CD14-positive monocyte (primary cell): Measurements from ENCODE around the gene APOL5. TPM values are rescaled to one million over a fixed set of nuclear protein-coding genes. Genes with fewer than 3 reads are reported as not detected.

Source experiments
- DNase-seq, 3 donors: peaks; one replicate each; pipeline ENCODE4 v3.0.0-alpha.2; 2011 to 2022
- H2AFZ ChIP-seq: 2 replicates; pipeline ENCODE4 v1.6.0; 2012; ENCODE audit warnings: mild to moderate bottlenecking, low read depth, low read length, inconsistent platforms; ENCODE audit not compliant: insufficient read depth, poor library complexity, severe bottlenecking
- H3K27ac ChIP-seq, 2 donors: 1 replicate in 1 of 2; 2 replicates in 1 of 2; pipeline ENCODE4 v1.5.1; 2012 to 2013; ENCODE audit warnings: low read length in 2 of 2, control low read depth in 1 of 2, inconsistent platforms in 1 of 2, low read depth in 1 of 2, mild to moderate bottlenecking in 1 of 2
- H3K27me3 ChIP-seq, 2 donors: one replicate each; pipeline versions ENCODE4 v1.6.0 to v1.6.1; 2011 to 2013; ENCODE audit warnings: low read length in 2 of 2; ENCODE audit not compliant: control insufficient read depth in 2 of 2, insufficient read depth in 2 of 2
- H3K36me3 ChIP-seq, 2 donors: replicated peaks in 1 of 2; 1 replicate in 1 of 2; 2 replicates in 1 of 2; pipeline versions ENCODE4 v1.5.1 to v1.6.1; 2012 to 2013; ENCODE audit warnings: low read length in 2 of 2, control low read depth in 1 of 2, inconsistent platforms in 1 of 2, mild to moderate bottlenecking in 1 of 2; ENCODE audit not compliant: insufficient read depth in 2 of 2, control insufficient read depth in 1 of 2
- H3K4me1 ChIP-seq, 2 donors: 1 replicate in 1 of 2; 2 replicates in 1 of 2; pipeline versions ENCODE4 v1.5.1 to v1.6.1; 2012 to 2013; ENCODE audit warnings: low read length in 2 of 2, control low read depth in 1 of 2, inconsistent platforms in 1 of 2, mild to moderate bottlenecking in 1 of 2, moderate library complexity in 1 of 2; ENCODE audit not compliant: insufficient read depth in 2 of 2, control insufficient read depth in 1 of 2
- H3K4me2 ChIP-seq: replicated peaks from 2 replicates; pipeline ENCODE3; 2012; ENCODE audit warnings: low read length, moderate library complexity, mild to moderate bottlenecking; ENCODE audit not compliant: poor library complexity, severe bottlenecking; ENCODE audit errors: extremely low read depth
- H3K4me3 ChIP-seq, 3 experiments: fragments of 200-600 bp in 1 of 3; sonication (generic) in 1 of 3; replicated peaks in 1 of 3; 1 replicate in 2 of 3; 2 replicates in 1 of 3; pipeline ENCODE4 v1.5.1; 2011 to 2013; ENCODE audit warnings: low read length in 3 of 3, mild to moderate bottlenecking in 3 of 3, control low read depth in 2 of 3, low read depth in 2 of 3, inconsistent platforms in 1 of 3, moderate library complexity in 1 of 3
- H3K79me2 ChIP-seq: 2 replicates; pipeline ENCODE4 v1.6.0; 2012; ENCODE audit warnings: mild to moderate bottlenecking, control low read depth, inconsistent platforms, low read length, moderate library complexity; ENCODE audit not compliant: insufficient read depth
- H3K9ac ChIP-seq: 2 replicates; pipeline ENCODE4 v1.6.0; 2017; ENCODE audit warnings: low read length, mild to moderate bottlenecking; ENCODE audit not compliant: insufficient read depth, poor library complexity, severe bottlenecking
- H3K9me3 ChIP-seq, 2 donors: replicated peaks in 1 of 2; 1 replicate in 1 of 2; 2 replicates in 1 of 2; pipeline versions ENCODE4 v1.5.1 to v1.6.1; 2012 to 2013; ENCODE audit warnings: low read length in 2 of 2, control low read depth in 1 of 2; ENCODE audit not compliant: control insufficient read depth in 1 of 2, insufficient read depth in 1 of 2
- H4K20me1 ChIP-seq: 2 replicates; pipeline ENCODE4 v1.6.0; 2012; ENCODE audit warnings: mild to moderate bottlenecking, low read length, control low read depth, moderate library complexity; ENCODE audit not compliant: insufficient read depth
- H3K27ac Mint-ChIP-seq, 7 donors: one replicate each; pipeline ENCODE4 v1.8.0; 2020; ENCODE audit warnings: mild to moderate bottlenecking in 7 of 7, mixed read lengths in 7 of 7, moderate library complexity in 6 of 7, inconsistent platforms in 2 of 7
- H3K27me3 Mint-ChIP-seq, 3 donors: one replicate each; pipeline ENCODE4 v1.8.0; 2021 to 2022; ENCODE audit warnings: low read depth in 3 of 3, mild to moderate bottlenecking in 3 of 3, mixed read lengths in 3 of 3, moderate library complexity in 3 of 3, inconsistent platforms in 1 of 3
- H3K36me3 Mint-ChIP-seq, 2 donors: one replicate each; pipeline ENCODE4 v1.8.0; 2020; ENCODE audit warnings: mixed read lengths in 2 of 2, inconsistent platforms in 1 of 2, mild to moderate bottlenecking in 1 of 2
- H3K4me1 Mint-ChIP-seq: one replicate; pipeline ENCODE4 v1.8.0; 2020; ENCODE audit warnings: mild to moderate bottlenecking, mixed read lengths
- H3K4me3 Mint-ChIP-seq, 2 donors: one replicate each; pipeline ENCODE4 v1.8.0; 2020; ENCODE audit warnings: mild to moderate bottlenecking in 2 of 2, mixed read lengths in 2 of 2, moderate library complexity in 1 of 2
- H3K9me3 Mint-ChIP-seq, 7 donors: one replicate each; pipeline ENCODE4 v1.8.0; 2020 to 2022; ENCODE audit warnings: mixed read lengths in 7 of 7, mild to moderate bottlenecking in 6 of 7, moderate library complexity in 6 of 7, inconsistent platforms in 2 of 7
- WGBS: methylation state at CpG from one replicate; pipeline ENCODE4 v1.1.5; 2013; ENCODE audit warnings: missing lambda C conversion rate; ENCODE audit not compliant: insufficient coverage; 5-methylcytosine and 5-hydroxymethylcytosine counted together
- intact Hi-C, 2 donors: fragments of 100-400 bp; cut with micrococcal nuclease; formaldehyde crosslinking; loops; one replicate each; pipeline versions ENCODE4 v1.15.0 to v1.15.1; 2023
- polyA plus RNA-seq, 3 donors: library from polyadenylated mRNA; depleted of rRNA in 1 of 3; unstranded in 2 of 3; stranded (reverse) in 1 of 3; fragments of 300-500 nt in 2 of 3; fragments of >200 nt in 1 of 3; fragmentation: Illumina TruSeq in 2 of 3; gene quantifications; 1 replicate in 2 of 3; 2 replicates in 1 of 3; pipeline ENCODE4 v1.2.3, GENCODE V29; 2012 to 2021
- TF ChIP-seq, protein P1 (sequence below): fragments of 200-600 bp; IDR thresholded peaks from one replicate; pipeline ENCODE4 v1.8.0; 2022; ENCODE audit warnings: antibody characterized with exemption, mild to moderate bottlenecking

The APOL5 gene
- polyA plus RNA-seq, 3 donors: not detected

GRCh38 chr22:35703861-35704584 is 13.6 kb upstream of the APOL5 start:
- Histone ChIP-seq H3K4me2 (no peak overlapping the region), H3K9ac (no peak overlapping the region), H3K36me3 (no peaks in the 10 kb centered on the region), H3K27ac (no peak overlapping the region), H3K9me3 (no peaks in the 10 kb centered on the region), H2AFZ (no peak overlapping the region), H4K20me1 (no peaks in the 10 kb centered on the region), H3K4me3 (no peak overlapping the region), H3K27me3 (no peaks in the 10 kb centered on the region), H3K79me2 (no peaks in the 10 kb centered on the region), H3K4me1 (no peaks in the 10 kb centered on the region)
- 98% methylated on average over 4 of the region's 7 CpGs for WGBS
- Mint-ChIP-seq H3K9me3 (peaks cover 0 to 6% (median 0%) of the 10 kb centered on the region in 7 donors), H3K27me3 (peaks cover 0 to 2% (median 0%) of the 10 kb centered on the region in 3 donors), H3K4me1 (no peaks in the 10 kb centered on the region), H3K27ac (peak overlapping the region in 1 of 7 donors; percentile 36), H3K4me3 (no peak overlapping the region), H3K36me3 (no peaks in the 10 kb centered on the region)
- intact Hi-C loops: no loop called here
- DNase-seq: no peak
- TF ChIP-seq, protein P1, sequence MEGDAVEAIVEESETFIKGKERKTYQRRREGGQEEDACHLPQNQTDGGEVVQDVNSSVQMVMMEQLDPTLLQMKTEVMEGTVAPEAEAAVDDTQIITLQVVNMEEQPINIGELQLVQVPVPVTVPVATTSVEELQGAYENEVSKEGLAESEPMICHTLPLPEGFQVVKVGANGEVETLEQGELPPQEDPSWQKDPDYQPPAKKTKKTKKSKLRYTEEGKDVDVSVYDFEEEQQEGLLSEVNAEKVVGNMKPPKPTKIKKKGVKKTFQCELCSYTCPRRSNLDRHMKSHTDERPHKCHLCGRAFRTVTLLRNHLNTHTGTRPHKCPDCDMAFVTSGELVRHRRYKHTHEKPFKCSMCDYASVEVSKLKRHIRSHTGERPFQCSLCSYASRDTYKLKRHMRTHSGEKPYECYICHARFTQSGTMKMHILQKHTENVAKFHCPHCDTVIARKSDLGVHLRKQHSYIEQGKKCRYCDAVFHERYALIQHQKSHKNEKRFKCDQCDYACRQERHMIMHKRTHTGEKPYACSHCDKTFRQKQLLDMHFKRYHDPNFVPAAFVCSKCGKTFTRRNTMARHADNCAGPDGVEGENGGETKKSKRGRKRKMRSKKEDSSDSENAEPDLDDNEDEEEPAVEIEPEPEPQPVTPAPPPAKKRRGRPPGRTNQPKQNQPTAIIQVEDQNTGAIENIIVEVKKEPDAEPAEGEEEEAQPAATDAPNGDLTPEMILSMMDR: no peak

GRCh38 chr22:35705141-35705540 is 12.5 kb upstream of the APOL5 start:
- Histone ChIP-seq H3K27me3 (no peaks in the 10 kb centered on the region), H3K27ac (no peak overlapping the region), H3K4me2 (no peak overlapping the region), H2AFZ (no peak overlapping the region), H3K79me2 (no peaks in the 10 kb centered on the region), H3K9ac (no peak overlapping the region), H3K4me3 (no peak overlapping the region), H3K4me1 (no peaks in the 10 kb centered on the region), H4K20me1 (no peaks in the 10 kb centered on the region), H3K9me3 (no peaks in the 10 kb centered on the region), H3K36me3 (no peaks in the 10 kb centered on the region)
- Mint-ChIP-seq H3K4me3 (no peak overlapping the region), H3K9me3 (peaks cover 0 to 6% (median 0%) of the 10 kb centered on the region in 7 donors), H3K27me3 (peaks cover 0 to 2% (median 2%) of the 10 kb centered on the region in 3 donors), H3K36me3 (no peaks in the 10 kb centered on the region), H3K27ac (no peak overlapping the region), H3K4me1 (no peaks in the 10 kb centered on the region)
- intact Hi-C loops: no loop called here
- TF ChIP-seq, protein P1: no peak
- DNase-seq: no peak
- WGBS: 100% methylated on average over 1 of the region's 3 CpGs
